Colon (tissue), 2 donors: ENCODE data around the gene NFASC.

Experiments used
- FAIRE-seq: peaks from 2 replicates; lab custom pipeline; 2012; peaks lifted over from hg19 to GRCh38; lab: Jason Lieb, UNC
- donor health status: control.
- donor health status: control.

NFASC gene

GRCh38 chr1:204960306-204961125, 89.9 kb downstream of the NFASC start:
- no peak for FAIRE-seq

- FAIRE-seq: no peak
Observed at GRCh38 chr1:204961765-204962419, 91.2 kb downstream of the NFASC start.

DNA sequence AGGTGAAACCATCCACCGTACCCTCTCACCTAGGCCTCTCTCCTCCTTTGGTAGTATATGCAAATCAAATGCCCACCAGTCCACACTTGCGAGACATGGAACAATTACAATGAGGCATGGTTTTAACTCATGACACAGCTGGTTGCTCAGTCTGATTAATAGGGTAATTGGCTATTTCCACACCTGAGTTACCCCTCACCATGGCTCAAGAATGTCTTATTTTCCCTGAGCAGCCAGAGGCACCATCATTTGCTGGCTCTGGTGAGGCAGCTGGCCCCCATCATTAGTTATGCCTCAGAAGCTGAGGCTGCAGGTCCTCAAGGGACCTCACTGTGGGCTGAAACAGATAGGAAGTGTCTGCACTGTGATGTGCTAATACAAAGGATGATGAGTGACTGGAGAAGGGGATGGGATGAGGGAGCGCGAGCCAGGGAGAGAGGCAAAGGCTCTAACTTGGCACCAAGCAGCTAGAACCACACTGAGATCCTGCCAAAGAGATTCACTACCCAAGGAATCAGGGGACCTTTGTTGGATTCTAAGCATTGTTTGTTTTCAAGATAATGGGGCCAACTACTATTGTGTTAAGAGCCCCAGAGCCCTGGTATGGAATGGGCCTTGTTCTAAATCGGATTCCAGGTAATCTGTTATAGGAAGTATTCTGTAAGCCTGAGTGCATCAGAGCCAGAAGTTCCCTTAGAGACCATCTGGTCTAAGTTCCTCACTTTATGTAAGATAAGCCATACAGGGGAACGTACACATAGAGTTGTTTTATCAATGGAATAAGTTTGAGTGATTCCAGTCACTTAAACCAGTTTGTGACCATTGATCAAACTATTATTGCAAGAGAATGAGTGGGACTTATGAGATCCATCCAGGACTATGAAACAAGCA, 92.3 kb downstream of the NFASC start:
- FAIRE-seq: no peak

DNA sequence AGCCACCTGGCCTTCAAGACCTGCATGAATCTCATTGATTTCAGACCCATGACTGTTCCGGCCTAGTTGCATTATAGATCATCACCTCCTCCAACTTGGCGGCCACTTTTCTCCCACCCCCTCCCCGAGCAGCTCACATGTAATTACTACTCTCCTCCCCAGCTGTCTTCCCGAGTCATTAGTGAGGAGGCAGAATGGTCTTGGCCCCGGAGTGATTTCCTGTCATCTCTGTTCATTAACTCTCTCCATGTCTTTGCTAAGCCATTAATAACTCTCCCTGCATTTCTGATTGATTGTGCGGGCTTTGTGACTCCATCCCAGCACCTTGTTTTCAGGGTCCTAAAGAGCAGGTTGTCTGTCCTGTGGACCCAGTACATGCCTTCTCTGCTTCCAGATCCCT, 96.8 kb downstream of the NFASC start:
- FAIRE-seq: no peak

DNA sequence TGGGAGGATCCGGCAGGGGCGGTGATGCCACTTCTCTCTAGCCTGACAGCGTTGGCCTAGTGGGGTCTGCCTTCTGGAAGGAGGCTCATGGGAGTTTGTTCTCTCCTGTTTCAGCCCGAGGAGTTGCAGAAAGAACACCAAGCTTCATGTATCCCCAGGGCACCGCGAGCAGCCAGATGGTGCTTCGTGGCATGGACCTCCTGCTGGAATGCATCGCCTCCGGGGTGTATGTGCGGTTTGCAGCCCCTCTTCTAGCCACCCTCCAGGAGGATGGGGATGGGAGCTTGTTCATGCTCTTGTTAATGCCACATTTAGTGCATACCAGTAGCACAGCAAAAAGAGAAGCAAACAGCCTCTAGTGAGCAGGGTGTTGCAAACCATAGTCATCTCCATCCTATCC, 97.5 kb downstream of the NFASC start:
- FAIRE-seq: no peak

GRCh38 chr1:204968951-204969350, 98.3 kb downstream of the NFASC start:
- FAIRE-seq: no peak

GRCh38 chr1:204970937-204971336, 100.3 kb downstream of the NFASC start:
- FAIRE-seq: no peak

DNA sequence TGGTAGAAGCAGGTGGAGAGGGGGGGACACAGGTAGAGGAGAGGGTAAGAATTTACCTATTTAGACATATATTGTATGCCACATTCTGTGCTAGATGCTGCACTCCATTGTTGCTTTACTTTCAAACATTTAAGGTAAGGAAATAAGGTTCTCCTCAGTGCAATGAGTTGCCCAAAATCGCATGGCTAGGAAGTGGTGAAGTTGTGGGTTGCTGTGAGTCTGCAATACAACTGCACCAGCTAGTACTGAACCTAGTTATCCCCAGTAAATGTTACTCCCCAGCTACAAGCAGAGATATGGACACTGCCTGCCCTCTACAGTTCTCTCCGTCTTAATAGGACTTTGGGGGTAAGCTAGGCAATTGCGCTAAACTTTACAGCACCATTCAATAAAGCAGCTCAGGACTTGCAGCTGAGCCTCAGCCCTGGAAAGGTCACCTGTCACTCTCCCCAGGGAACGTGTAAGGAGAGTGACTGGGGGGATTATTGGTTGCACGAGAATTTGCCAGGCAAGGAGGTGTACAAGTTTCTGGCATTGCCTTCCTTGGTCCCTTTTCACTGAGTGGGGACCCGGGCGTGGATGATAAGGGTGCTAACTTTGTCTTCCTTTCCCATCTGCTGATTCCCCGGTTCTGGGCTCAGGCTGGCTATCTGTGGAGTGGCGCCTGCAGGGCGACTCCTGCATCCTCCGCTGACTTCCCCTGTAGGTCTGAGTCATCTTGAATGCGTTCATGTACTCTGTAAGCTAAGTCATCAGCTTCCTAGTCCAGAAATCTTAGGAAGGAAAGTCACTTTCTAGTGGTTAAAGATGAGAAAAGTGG, 101.1 kb downstream of the NFASC start:
- FAIRE-seq: no peak

DNA sequence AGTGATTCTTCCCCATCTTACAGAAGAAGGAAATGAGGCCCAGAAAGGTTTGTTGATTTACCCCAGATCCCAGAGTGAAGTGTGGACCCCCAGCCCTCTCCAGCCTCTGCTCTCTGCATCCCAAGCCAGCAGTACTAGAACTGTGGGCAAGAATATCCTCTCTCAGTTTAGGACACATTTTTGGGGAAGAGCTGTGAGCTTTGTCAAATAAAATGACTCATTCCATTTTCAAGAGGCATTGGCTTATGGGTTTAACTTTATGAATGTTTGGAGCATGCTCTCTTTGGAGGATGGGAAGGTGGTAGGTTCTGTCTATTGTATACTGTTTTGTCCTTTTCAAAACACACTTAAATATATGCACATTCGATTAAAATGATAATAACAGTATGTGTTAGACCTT, 101.8 kb downstream of the NFASC start:
- FAIRE-seq: no peak

DNA sequence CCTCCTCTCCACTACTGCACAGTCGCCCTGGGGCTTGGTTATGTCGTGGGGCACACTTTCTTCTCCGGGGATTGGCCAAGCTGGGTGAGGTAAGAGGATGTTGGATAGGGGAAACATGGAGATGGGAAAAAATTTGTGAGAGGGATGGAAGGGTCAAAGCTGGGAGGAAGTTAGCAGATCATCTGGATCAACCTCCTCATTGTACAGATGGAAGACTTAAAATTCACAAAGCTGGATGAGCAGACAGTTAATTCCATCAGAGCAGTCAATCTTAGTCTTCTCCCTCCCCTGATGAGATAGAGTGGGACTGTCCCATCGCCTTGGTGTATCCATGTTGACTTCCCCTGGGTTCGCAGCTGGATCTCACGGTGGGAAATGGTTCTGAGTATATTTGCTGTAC, 102.8 kb downstream of the NFASC start:
- FAIRE-seq: no peak

DNA sequence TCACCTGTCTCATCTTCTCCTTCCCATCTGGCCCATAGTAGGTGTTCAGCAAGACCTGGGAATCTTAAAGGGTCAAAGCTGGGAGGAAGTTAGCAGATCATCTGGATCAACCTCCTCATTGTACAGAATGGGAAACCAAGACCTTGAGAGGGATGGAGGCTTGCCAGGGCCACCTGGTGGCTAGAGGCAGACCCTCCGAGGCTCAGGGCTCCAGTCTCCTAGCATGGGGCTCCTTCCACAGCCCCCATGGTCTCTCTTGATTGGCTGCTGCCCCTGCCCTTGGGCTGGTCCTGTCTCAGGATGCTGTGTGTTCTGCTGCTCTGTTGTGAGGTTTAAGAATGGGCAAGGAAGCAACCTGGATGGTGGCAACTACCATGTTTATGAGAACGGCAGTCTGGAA, 103.7 kb downstream of the NFASC start:
- no peak for FAIRE-seq

DNA sequence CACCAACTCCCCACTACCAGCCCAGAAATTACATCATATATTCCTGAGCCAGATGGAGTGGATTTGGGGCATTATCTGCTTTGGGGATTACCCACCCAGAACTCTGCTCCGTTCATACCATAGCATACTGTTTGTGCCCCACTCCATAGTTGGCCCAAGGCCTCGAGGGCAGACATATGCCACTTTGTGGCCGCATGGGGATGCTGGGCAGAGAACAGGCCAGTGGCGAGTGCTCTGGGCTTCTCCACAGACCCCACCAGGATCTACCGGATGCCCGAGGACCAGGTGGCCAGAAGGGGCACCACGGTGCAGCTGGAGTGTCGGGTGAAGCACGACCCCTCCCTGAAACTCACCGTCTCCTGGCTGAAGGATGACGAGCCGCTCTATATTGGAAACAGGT, 104.4 kb downstream of the NFASC start:
- no peak for FAIRE-seq

DNA sequence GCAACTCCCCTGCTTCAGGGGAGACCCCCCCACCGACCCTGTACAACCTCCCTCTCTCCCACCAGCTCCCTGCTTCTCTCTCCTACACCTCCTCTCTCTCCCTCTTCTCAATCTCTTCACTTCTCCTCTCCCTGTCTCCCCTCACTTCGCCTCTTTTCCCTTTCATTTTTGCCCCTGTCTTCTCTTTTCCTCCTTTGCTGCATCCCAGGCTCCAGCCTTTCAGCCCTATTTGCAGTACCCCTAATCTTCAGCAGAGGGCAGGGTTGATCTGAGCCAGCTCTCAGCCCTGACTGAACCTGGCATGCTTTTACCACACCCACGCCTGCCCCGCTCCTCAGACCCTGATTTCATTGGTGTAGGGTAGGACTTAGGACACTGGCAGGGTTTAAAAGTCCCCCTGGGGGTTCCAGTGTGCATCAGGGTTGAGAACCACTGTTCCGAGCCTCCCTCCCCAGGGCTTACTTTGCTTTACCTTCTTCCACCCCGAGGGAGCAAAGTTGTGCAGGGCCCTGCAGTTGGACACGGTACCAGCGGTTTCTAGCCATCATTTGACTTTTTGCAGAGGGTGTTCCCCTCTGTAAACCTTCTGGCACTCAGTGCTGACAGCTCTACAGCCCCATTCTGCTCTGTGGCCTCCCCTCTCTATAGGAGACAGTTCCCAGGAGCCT, 105.0 kb downstream of the NFASC start:
- no peak for FAIRE-seq

- FAIRE-seq: no peak
Observed at GRCh38 chr1:204976646-204977045, 106.0 kb downstream of the NFASC start.

- FAIRE-seq: no peak
Observed at GRCh38 chr1:204977318-204977717, 106.7 kb downstream of the NFASC start.

GRCh38 chr1:204978782-204979181, 108.1 kb downstream of the NFASC start:
- FAIRE-seq: no peak

- FAIRE-seq: no peak
Observed at GRCh38 chr1:204979306-204979705, 108.6 kb downstream of the NFASC start.

GRCh38 chr1:204979891-204980649, 109.4 kb downstream of the NFASC start:
- no peak for FAIRE-seq

DNA sequence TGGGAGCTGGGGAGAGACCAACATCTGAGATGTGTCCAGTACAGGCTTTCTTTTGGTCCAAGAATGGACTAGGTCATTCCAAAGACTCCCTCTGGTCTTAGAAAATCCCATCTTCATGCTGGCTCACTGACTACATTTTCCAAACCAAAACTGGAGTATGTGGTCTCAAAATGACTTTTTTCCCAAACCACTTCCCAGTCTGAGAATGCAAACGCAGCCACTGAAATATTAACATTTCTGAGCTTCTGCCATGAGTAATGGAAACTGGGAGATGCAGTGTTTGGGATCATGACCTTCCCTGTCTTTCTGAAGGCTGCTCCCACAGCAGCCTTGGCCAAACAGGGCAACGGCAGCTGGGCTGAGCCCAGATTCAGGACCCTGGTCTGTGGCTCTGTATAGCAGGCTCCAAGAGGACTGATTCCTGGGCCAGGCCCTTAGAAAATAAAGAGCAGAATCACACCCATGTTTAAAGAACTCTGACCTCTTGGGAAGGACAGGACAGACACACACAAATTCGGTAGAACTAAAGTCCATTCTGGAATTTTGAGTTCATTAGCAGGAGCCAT, 110.3 kb downstream of the NFASC start:
- no peak for FAIRE-seq

DNA sequence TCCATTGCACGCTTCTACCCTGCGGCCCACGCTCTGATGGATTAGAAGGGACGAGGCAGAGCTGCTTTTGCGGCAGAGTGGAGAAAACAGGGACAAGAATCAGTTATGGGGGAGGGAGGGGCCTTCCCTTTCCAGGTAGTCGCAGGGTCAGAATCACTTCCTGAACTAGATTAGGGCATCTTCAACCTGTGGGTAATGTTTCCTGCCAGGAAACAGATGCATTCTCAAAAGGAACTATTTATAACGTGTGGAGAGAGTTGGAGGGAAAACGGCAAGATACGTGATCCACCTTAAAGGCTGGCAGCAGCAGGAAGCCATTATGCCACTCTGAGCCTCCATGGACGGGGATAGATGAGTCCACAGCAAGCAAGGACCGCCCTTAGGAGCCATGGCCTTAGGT, 112.5 kb downstream of the NFASC start:
- FAIRE-seq: no peak
